Epidermal melanocyte (primary cell): ENCODE data around the gene WRAP53.

ENCODE experiments used
- DNase-seq: peaks from one replicate; pipeline ENCODE4 v3.0.0; 2011; ENCODE audit warnings: low spot score; ENCODE audit not compliant: insufficient read length

WRAP53 gene

DNA sequence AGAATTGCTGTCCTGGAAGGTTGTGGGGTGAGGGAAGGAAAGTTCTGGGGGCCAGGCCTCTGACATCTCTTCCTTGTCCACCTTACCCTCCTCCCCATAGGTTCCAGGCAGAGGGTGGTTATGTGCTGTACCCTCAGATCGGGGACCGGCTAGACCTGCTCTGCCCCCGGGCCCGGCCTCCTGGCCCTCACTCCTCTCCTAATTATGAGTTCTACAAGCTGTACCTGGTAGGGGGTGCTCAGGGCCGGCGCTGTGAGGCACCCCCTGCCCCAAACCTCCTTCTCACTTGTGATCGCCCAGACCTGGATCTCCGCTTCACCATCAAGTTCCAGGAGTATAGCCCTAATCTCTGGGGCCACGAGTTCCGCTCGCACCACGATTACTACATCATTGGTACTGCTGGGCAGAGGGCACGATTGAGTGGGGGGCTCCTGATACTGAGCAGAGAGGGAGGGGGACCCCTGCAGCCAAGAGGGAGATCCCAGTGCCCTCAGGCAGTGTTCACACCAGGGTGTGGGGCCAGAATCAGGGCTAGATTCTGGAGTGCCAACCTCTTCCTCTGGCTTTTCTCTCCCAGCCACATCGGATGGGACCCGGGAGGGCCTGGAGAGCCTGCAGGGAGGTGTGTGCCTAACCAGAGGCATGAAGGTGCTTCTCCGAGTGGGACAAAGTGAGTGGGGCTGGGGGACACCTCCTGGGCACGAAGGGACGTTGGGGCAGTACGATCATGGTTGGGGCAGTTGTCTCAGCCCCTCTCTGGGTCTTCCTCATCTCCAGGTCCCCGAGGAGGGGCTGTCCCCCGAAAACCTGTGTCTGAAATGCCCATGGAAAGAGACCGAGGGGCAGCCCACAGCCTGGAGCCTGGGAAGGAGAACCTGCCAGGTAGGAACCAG, 19.8 kb downstream of the WRAP53 start:
- DNase-seq: no peak

GRCh38 chr17:7709031-7709430, 20.8 kb downstream of the WRAP53 start:
- no peak for DNase-seq

GRCh38 chr17:7710301-7710700, 22.0 kb downstream of the WRAP53 start:
- DNase-seq: no peak

GRCh38 chr17:7711051-7711755, 22.9 kb downstream of the WRAP53 start:
- no peak for DNase-seq

DNA sequence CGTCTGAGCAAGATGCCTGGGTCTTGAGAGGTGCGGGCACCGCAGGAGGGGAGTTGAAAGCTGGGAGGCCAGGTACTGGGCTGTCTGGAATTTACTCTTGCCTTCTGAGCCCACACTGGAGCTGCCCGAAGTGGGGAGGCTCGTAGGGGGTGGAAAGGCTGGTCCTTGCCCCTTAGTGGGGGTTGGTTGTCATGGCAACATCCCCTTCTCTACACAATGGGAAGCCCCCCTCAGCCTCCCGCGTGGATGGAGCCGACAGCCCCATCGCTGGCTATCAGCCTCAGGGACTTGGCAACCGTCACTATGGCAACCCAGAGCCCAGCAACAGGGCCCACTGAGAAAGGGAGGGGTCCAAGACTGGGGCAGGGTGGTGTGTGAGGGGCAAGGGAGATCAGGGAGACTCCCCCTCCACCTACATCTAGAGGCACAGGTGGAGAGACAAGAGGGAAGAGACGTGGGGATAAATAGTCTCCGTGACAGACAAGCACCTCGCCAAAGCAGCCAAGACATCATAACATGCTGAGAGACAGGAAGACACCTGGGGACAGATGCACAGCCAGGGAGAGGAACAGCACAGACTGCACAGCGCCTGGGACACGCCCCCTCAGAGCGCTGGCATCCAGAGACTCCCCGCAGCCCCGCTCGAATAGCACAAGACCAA, 24.0 kb downstream of the WRAP53 start:
- DNase-seq: no peak

- DNase-seq: no peak
Observed at GRCh38 chr17:7713782-7714181, 25.5 kb downstream of the WRAP53 start.

- DNase-seq: no peak
Observed at GRCh38 chr17:7714721-7715594, 26.7 kb downstream of the WRAP53 start.

- no peak for DNase-seq
Observed at GRCh38 chr17:7715936-7716886, 27.9 kb downstream of the WRAP53 start.

GRCh38 chr17:7716901-7717755, 28.9 kb downstream of the WRAP53 start, which contains the start of gene DNAH2:
TSS of gene DNAH2 (plus strand) at chr17:7717744. CDS start at chr17:7719735, 1,991 bp downstream.
- DNase-seq: peak; percentile 75

GRCh38 chr17:7717756-7718350, 29.6 kb downstream of the WRAP53 start:
- DNase-seq: no peak

- DNase-seq: no peak
Observed at GRCh38 chr17:7719661-7720060, 31.4 kb downstream of the WRAP53 start.

- no peak for DNase-seq
Observed at GRCh38 chr17:7720125-7720524, 31.8 kb downstream of the WRAP53 start.

DNA sequence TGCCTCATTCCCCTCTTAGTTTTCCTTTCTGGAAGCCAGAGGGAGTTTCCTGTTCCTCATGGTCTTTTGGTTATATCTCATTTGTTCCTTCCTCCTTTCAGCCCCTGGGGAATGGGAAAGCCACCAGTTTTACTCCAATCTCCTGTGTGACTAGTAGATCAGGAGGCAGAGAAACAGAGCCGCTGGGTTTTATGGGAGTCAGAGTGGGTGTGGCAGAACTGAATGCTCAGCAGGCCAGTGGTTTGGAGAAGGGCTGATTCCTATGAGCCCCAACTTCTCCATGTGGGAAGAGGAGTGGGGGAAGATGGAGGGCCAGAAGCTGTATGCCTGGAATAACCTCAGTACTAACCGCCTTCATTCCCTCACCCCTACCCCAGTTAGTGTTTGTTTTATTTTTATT, 33.3 kb downstream of the WRAP53 start:
- no peak for DNase-seq

DNA sequence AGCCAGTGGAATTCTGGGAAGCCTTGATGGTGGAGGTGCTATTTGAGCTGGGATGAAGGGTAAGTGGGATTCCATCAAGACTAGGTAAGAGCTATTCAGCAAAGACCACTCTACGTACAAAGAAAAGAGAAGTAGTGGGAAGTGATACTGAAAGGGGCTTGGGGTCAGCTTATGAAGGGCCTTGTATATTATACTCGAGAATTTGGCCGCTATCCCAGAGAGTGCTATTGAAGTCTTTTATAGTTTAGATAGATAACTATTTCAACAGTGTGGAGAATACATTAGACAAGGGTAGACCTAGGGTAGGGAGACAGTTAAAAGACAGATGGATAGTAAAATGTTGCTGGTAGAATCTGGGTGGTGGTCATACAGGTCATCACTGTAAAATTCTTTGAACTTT, 39.6 kb downstream of the WRAP53 start:
- no peak for DNase-seq

GRCh38 chr17:7729816-7730215, 41.5 kb downstream of the WRAP53 start:
- no peak for DNase-seq

GRCh38 chr17:7732981-7733539, 44.8 kb downstream of the WRAP53 start:
- DNase-seq: no peak

DNA sequence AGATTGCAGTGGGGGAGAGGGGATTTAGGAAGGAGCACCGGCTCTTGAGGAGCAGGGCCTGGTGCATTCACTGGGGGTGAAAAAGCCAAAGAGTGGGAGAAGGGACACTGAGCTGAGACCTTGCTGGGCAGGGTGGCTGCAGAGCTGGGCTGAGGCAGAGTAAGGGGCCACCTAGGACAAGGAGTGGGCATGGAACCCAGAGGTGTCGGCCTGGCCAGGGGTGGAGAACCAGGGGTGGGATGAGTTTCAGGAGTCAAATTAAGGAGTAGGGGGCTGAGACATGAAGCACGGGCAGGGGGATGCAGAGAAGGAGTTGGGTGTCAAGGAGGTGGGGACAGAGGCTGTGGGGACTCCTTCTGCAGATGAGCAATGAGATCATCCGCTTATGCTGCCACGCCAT, 49.3 kb downstream of the WRAP53 start:
- no peak for DNase-seq

DNA sequence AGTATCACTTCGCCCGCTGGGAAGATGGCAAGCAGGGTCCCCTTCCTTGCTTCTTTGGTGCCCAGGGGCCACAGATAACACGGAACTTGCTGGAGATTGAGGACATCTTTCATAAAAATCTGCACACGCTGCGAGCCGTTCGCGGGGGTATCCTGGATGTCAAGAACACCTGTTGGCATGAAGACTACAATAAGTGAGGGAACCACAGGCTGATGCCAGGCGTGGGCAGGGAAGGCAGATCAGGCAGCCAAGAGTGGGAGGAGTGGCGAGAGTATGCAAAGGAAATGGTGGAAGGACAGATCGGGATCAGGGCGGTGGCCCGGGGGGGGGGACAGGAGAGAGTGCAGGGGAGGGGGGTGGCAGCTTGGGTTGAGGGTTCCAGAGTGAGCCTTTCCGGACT, 51.5 kb downstream of the WRAP53 start:
- DNase-seq: no peak
